Neural crest cell (in vitro differentiated cells): ENCODE measurements around the gene ZNF211. TPM values are rescaled to one million over a fixed set of nuclear protein-coding genes. Genes with fewer than 3 reads are reported as not detected.
A peak's percentile ranks its signal among the peaks of the same experiment; 100 is the strongest.

Source experiments
- DNase-seq: peaks from one replicate; pipeline ENCODE4 v3.0.0; 2021; ENCODE audit warnings: low read depth, mixed read lengths, low spot score
- H3K27ac Mint-ChIP-seq: one replicate; pipeline ENCODE4 v1.8.0; 2021; ENCODE audit warnings: mild to moderate bottlenecking, mixed read lengths; ENCODE audit not compliant: unreplicated experiment
- H3K27me3 Mint-ChIP-seq: 2 replicates; pipeline ENCODE4 v1.8.0; 2021; ENCODE audit warnings: low read depth, mild to moderate bottlenecking, mixed read lengths
- H3K36me3 Mint-ChIP-seq: 2 replicates; pipeline ENCODE4 v1.8.0; 2021; ENCODE audit warnings: low read depth, mild to moderate bottlenecking, mixed read lengths
- H3K4me1 Mint-ChIP-seq: 2 replicates; pipeline ENCODE4 v1.8.0; 2021; ENCODE audit warnings: mixed read lengths
- H3K4me3 Mint-ChIP-seq: one replicate; pipeline ENCODE4 v1.8.0; 2021; ENCODE audit warnings: mild to moderate bottlenecking, mixed read lengths
- H3K9me3 Mint-ChIP-seq: 2 replicates; pipeline ENCODE4 v1.8.0; 2021; ENCODE audit warnings: mixed read lengths
- long read RNA-seq: library from polyadenylated mRNA; unstranded; transcript quantifications from one replicate; pipeline ENCODE4 v2.0.0, GENCODE V29; 2020
- total RNA-seq: library from RNA; stranded (reverse); gene quantifications from 2 replicates; pipeline ENCODE4 v1.2.1, GENCODE V29; 2021
- TF ChIP-seq, protein P1 (sequence below): fragments of 200-600 bp; sonication (generic); conservative IDR thresholded peaks from 2 replicates; pipeline ENCODE4 v1.5.0; 2021; ENCODE audit warnings: antibody characterized with exemption, mild to moderate bottlenecking

ZNF211 gene
- total RNA-seq: 22.9 and 23.4 TPM in 2 replicates
- long read RNA-seq, transcript ZNF211-204 (3 exons, 2,472 nt): major isoform, 21 of 64 reads
- long read RNA-seq, transcript ZNF211-201 (4 exons, 2,440 nt): minor isoform, 16 of 64 reads
- long read RNA-seq, partial matches to known transcripts: 7 of 64 reads
- long read RNA-seq, other reads (novel, unspliced or antisense): 11 of 64 reads

DNA sequence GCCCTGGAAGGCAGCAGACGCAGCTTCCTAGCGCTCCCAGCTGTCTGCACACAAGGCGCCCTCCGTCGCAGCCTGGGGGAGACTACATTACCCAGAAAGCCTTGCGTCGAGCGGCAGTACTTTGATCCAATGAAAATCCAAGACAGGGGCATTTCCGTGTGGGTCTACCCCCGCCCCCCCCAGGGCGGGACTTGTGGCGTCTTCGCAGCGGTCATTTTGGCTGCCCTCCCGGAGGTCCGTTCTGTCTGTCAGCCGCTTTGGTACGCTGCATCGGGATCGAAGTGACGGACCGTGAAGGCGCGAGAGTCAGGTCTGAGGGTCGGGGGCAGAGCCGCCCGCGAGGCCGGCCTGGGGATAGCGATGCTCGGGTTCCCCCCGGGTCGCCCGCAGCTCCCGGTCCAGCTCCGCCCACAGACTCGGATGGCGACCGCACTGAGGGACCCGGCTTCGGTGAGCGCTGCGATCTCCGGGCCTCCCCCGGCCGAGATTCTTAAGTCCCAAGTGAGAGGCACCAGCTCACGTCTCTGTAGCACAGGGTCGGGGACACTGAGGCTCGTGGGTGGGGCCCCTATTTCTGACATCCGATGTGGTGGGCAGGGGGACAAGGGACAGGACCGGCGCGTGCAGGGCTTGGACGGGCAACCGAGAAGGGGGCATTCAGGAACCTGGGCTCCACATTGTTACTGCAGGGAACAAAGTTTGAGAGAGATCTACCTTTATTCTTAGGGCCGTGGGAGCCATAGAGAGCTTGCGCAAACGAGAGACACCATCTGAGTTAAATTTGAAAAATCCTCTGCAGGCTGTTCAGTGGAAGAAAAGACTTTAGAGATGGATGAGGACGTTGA is at the start of gene ZNF211:
Gene ZNF211, plus strand, starts transcription at position 182 of the 845 bp plus-strand sequence. Its CDS starts 179 bp downstream, at position 361.
- Mint-ChIP-seq H3K4me3 (peak within 1 kb of the TSS; percentile 95), H3K4me1 (peaks cover 27% of the 10 kb centered on the region), H3K9me3 (peaks cover 13% of the 10 kb centered on the region), H3K27ac (peak within 1 kb of the TSS; percentile 97), H3K27me3 (no peaks in the 10 kb centered on the region), H3K36me3 (peaks cover 65% of the 10 kb centered on the region)
- TF ChIP-seq, protein P1, sequence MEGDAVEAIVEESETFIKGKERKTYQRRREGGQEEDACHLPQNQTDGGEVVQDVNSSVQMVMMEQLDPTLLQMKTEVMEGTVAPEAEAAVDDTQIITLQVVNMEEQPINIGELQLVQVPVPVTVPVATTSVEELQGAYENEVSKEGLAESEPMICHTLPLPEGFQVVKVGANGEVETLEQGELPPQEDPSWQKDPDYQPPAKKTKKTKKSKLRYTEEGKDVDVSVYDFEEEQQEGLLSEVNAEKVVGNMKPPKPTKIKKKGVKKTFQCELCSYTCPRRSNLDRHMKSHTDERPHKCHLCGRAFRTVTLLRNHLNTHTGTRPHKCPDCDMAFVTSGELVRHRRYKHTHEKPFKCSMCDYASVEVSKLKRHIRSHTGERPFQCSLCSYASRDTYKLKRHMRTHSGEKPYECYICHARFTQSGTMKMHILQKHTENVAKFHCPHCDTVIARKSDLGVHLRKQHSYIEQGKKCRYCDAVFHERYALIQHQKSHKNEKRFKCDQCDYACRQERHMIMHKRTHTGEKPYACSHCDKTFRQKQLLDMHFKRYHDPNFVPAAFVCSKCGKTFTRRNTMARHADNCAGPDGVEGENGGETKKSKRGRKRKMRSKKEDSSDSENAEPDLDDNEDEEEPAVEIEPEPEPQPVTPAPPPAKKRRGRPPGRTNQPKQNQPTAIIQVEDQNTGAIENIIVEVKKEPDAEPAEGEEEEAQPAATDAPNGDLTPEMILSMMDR: no peak
- DNase-seq: peak; percentile 81

DNA sequence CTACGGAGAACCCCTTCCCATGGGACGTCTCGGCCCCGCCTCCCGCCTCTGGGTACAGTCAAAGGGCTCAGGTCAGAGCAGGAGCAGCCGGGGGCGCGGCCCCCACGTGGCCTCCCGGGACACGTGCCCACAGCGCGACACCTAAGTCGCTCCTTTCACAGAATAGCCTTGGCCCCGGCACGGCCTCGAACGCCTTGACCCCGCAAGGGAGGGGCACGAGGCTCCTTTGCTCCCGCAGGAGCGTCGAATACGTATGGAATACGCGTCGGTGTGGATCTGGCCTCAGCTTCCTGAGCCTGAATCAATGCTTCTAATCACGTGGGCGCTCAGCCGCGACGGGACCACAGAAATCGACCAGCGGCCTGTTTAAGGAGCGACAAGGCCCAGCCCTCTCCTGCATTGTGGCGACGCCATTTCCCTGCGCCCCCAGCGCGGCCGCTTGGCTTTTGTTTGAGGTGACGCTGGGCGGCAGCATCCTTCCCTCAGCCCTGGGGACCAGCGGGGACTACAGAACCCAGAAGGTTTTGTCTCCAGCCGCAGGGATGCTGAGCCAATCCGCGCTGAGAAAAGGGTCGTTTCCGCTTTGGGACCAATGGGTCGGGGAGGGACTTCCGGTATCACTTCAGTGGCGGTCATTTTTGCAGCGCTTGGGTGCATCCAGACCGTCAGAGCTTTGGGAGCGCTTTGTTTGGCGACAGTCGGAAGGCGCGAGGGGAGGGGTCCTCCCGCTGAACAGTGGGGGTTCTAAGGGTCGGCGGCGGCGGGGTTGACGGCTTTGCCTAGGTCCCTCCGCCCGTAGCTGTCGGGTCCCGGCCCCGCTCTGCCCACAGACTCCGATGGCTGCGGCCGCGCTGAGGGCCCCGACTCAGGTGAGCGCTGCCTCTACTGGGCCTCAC is 49.2 kb upstream of the ZNF211 start, which contains the start of gene ZIK1:
Gene ZIK1, plus strand, starts transcription at position 625 of the 896 bp plus-strand sequence. Its CDS starts 212 bp downstream, at position 837.
- peaks cover 57% of the 10 kb centered on the region for H3K36me3 Mint-ChIP-seq

DNA sequence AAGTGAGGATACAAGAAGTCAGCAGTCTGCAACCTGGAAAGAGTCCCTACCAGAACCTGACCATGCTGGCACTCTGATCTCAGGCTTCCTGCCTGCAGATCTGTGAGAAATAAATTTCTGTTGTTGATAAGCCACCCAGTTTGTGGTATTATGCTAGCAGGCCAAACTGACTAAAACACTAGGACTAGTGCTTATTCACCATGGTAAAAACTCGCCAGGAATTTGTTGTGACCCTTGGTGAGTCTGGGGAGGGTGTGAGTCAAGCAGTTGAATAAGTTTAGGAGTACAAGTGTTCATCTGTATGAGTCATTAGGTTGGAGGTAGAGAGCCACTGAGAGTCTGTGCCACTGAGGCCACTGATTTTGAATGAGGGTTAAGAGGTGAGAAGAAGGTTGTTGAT is 45.4 kb upstream of the ZNF211 start:
- peaks cover 20% of the 10 kb centered on the region for H3K4me1 Mint-ChIP-seq
- TF ChIP-seq, protein P1: no peak
- H3K4me3 Mint-ChIP-seq: peak overlapping the region; percentile 17
- H3K27me3 Mint-ChIP-seq: no peaks in the 10 kb centered on the region
- no peak for DNase-seq
- peaks cover 40% of the 10 kb centered on the region for H3K9me3 Mint-ChIP-seq
- peaks cover 82% of the 10 kb centered on the region for H3K36me3 Mint-ChIP-seq
- no peak overlapping the region for H3K27ac Mint-ChIP-seq

More for the DNA sequence above, 49.2 kb upstream of the ZNF211 start, which contains the start of gene ZIK1:
- peak; percentile 82 for DNase-seq
- TF ChIP-seq, protein P1: no peak
- H3K9me3 Mint-ChIP-seq: peaks cover 42% of the 10 kb centered on the region
- H3K4me3 Mint-ChIP-seq: peak within 1 kb of the TSS; percentile 94
- H3K27ac Mint-ChIP-seq: peak within 1 kb of the TSS; percentile 96
- H3K27me3 Mint-ChIP-seq: no peaks in the 10 kb centered on the region
- H3K4me1 Mint-ChIP-seq: peaks cover 25% of the 10 kb centered on the region

DNA sequence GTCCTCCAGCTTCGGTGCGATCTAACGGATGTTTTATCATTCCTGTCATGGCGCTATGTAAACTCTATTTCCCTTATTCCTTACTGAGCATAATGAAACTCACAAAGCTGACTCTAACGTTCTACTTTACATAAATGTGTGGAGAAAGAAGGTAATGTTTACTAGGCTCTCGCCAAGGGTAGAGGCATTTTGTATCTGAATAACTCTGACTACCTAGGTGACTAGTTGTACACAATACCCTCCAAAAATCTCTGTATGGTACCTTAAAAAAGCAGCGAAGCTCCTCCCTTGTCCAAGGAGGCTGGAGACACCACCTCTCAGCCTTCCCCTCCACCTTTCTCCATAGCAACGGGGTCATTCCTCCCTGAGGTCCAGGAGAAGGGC is 33.6 kb upstream of the ZNF211 start:
- H3K27me3 Mint-ChIP-seq: peaks cover 5% of the 10 kb centered on the region
- no peak overlapping the region for H3K27ac Mint-ChIP-seq
- H3K4me1 Mint-ChIP-seq: peaks cover 15% of the 10 kb centered on the region
- H3K4me3 Mint-ChIP-seq: peak overlapping the region; percentile 92
- DNase-seq: no peak
- TF ChIP-seq, protein P1: no peak
- H3K36me3 Mint-ChIP-seq: peaks cover 44% of the 10 kb centered on the region
- H3K9me3 Mint-ChIP-seq: peaks cover 35% of the 10 kb centered on the region
